IPS-18a (cell line): ENCODE measurements around the gene CPNE5.

Experiments used
- H3K27ac ChIP-seq: one replicate; pipeline ENCODE4 v1.5.1; 2013; ENCODE audit warnings: low read length
- H3K27me3 ChIP-seq: one replicate; pipeline ENCODE4 v1.6.1; 2013; ENCODE audit warnings: mild to moderate bottlenecking, low read length; ENCODE audit not compliant: control insufficient read depth, insufficient read depth
- H3K36me3 ChIP-seq: one replicate; pipeline ENCODE4 v1.6.1; 2013; ENCODE audit warnings: low read depth, low read length; ENCODE audit not compliant: control insufficient read depth
- H3K4me1 ChIP-seq: one replicate; pipeline ENCODE4 v1.6.1; 2013; ENCODE audit warnings: low read depth, low read length; ENCODE audit not compliant: control insufficient read depth
- H3K4me3 ChIP-seq: one replicate; pipeline ENCODE4 v1.5.1; 2013; ENCODE audit warnings: low read length
- H3K9ac ChIP-seq: one replicate; pipeline ENCODE4 v1.6.1; 2013; ENCODE audit warnings: mild to moderate bottlenecking, low read length, moderate library complexity
- H3K9me3 ChIP-seq: one replicate; pipeline ENCODE4 v1.6.1; 2013; ENCODE audit warnings: low read depth, low read length; ENCODE audit not compliant: control insufficient read depth

CPNE5 gene

DNA sequence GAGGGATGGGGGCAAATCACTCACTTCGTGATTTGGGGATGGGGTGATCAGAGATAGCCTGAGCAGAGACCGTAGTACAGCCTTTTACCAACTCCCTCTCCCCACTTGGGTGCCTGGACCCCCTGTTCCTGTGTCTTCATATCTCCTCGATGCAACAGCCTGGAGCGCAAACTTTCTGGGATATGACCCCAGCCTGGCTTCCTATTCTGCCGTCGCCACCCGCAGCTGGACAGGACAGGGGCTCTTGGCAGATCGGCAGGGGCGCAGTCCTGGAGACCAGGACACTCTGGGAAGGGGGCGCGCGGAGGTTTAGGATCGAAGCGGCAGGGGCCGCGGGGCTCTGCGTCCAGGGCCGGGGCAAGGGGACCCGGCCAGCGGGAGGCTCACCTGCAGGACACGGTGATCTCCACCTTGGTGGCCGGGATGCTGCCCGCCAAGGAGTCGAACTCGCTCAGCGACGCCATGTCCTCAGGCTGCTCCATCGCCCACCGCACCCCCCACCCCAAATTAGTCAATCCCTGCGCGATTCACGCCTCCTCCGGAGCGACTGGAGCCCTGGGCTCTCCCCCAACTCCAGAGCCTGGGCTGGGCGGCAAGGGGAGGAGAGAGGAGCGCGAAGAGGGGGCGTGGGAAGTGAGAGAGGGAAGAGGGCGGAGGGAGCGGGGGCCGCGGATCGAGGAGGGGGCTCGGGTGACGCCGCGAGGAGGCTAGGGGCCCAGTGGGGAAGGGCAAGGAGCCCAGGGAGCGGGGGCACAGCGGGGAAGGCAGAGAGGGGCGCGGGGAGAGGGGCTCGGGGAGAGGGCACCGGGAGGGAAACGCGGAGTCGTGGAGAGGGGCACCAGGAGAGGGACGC is at the start of gene CPNE5:
TSS of gene CPNE5 (minus strand) at position 549 of the 853 bp plus-strand sequence. CDS start at position 482, 67 bp downstream.
- Histone ChIP-seq H3K27me3 (peaks cover 64% of the 10 kb centered on the region), H3K36me3 (no peaks in the 10 kb centered on the region), H3K9me3 (no peaks in the 10 kb centered on the region), H3K4me1 (peaks cover 13% of the 10 kb centered on the region), H3K4me3 (peak within 1 kb of the TSS; percentile 68), H3K9ac (no peak within 1 kb of the TSS), H3K27ac (no peak within 1 kb of the TSS)

DNA sequence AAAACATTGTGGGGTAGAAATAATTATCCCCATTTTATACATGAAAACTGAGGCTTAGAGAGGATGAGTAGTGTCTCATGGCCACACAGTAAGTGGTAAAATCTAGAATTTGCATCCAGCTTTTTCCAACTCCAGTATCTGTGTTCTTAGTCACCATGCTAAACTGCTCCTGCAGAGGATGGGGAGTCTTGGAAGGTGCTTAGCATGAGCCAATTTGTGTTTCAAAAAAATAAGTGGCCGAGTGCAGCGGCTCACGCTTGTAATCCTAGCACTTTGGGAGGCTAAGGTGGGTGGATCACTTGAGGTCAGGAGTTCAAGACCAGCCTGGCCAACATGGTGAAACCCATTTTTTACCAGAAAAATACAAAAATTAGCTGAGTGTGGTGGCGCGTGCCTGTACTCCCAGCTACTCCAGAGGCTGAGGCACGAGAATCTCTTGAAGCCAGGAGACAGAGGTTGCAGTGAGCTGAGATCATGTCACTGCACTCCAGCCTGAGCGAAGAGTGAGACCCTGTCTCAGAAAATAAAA is 48.9 kb upstream of the CPNE5 start:
- no peak overlapping the region for H3K27ac ChIP-seq
- no peaks in the 10 kb centered on the region for H3K9me3 ChIP-seq
- no peaks in the 10 kb centered on the region for H3K36me3 ChIP-seq
- no peaks in the 10 kb centered on the region for H3K27me3 ChIP-seq
- H3K4me1 ChIP-seq, result peaks cover 10% of the 10 kb centered on the region
- H3K4me3 ChIP-seq, result no peak overlapping the region
- no peak overlapping the region for H3K9ac ChIP-seq

DNA sequence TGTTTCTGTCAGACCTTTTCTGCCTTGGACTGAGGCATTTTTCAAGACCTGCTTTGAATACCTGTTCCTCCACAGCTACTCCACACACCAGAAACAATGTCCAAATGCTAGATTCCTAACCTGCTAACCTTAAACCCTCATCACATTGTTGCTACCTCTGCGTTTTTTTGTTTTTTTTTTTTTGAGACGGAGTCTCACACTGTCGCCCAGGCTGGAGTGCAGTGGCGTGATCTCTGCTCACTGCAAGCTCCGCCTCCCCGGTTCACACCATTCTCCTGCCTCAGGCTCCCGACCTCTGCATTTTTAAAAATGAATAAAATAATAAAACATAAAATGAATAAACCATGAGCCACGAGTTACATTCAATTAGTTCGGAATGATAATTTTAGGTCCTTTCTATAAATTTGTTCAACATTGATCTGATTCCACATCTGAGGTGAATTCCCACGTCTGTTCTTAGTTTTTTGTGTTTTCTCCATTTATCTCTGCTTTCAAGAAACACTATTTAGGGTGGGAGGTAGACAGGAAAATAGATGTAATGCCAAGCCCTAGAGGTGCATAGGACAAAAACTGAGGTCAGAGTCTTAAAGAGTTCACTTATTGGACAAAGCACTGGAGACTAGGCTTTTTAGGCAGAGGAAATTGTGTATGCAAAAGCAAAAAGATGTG is 47.8 kb upstream of the CPNE5 start:
- no peak overlapping the region for H3K27ac ChIP-seq
- no peaks in the 10 kb centered on the region for H3K27me3 ChIP-seq
- H3K4me3 ChIP-seq, result peak overlapping the region; percentile 95
- H3K36me3 ChIP-seq, result no peaks in the 10 kb centered on the region
- peaks cover 10% of the 10 kb centered on the region for H3K4me1 ChIP-seq
- H3K9me3 ChIP-seq, result no peaks in the 10 kb centered on the region
- H3K9ac ChIP-seq, result no peak overlapping the region

DNA sequence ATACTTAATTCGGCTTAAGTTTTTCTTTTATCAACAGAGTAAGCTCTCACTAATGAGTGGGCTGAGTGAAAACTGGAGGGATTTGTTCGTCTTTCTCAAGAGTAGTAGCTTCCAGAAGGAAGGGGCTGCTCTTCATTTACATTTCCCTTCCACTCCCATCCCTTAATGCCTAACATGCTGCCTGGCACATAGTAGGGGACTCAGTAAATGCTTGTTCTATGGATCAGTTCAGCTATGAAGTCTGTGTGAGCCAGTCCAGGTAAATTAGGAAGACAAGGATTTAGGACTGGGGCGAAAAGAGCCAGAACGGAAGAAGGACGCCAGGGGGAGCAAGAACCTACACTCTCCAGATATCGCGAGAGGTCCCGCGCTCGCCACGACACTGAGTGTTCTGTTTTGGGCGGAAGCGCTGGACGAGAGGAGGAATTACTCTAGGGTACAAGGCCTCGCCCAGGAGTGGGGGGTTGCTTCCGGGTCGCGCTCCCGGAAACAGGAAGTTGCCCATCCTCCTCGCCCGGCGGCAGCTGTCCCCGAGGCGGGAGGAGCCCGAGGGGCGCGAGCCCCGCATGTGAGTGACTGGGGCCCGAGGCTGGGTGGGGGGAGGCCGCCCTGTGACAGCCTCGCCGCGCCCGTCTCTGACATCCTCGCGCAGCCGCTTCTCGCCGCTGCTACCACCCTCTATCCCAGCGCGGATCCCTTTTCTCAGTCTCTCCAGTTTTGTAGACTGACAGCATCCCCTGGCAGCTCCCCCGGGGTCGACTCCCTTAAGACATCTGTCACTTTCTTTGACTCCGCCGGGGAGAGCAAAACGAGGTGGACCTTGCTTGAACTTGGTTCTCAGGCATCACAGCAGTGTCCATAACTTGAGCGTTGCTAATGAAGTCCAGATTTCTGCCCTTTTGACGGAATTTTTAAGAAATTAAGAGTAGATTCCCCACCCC is 46.5 kb upstream of the CPNE5 start, which contains the start of gene C6orf89:
TSS of gene C6orf89 (plus strand) at position 492 of the 941 bp plus-strand sequence. CDS start 13,493 bp downstream, outside the sequence.
- Histone ChIP-seq H3K4me3 (peak within 1 kb of the TSS; percentile 95), H3K27me3 (no peaks in the 10 kb centered on the region), H3K27ac (peak within 1 kb of the TSS; percentile 89), H3K4me1 (peaks cover 10% of the 10 kb centered on the region), H3K36me3 (no peaks in the 10 kb centered on the region), H3K9ac (peak within 1 kb of the TSS; percentile 56), H3K9me3 (no peaks in the 10 kb centered on the region)

DNA sequence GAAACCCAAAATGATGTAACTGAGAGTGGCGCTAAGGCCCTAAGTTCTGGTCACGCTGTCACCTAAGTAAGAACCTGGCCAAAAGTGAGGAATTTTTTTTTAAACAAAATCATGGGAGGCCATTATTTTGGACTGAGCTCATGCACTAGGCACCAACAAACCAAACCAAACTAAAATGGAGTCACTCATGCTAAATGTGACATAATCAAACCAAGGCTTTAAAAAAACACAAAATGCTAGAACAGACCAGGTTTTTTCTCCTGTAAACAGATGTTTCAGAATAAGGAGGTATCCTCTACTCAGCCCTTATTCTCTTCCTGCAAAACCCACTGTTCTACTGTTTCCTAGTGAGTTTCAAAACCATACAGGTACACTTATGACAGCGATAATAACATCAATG is 45.4 kb upstream of the CPNE5 start:
- no peak overlapping the region for H3K4me3 ChIP-seq
- H3K27ac ChIP-seq, result no peak overlapping the region
- no peaks in the 10 kb centered on the region for H3K27me3 ChIP-seq
- peaks cover 10% of the 10 kb centered on the region for H3K4me1 ChIP-seq
- H3K9ac ChIP-seq, result no peak overlapping the region
- no peaks in the 10 kb centered on the region for H3K9me3 ChIP-seq
- H3K36me3 ChIP-seq, result no peaks in the 10 kb centered on the region

DNA sequence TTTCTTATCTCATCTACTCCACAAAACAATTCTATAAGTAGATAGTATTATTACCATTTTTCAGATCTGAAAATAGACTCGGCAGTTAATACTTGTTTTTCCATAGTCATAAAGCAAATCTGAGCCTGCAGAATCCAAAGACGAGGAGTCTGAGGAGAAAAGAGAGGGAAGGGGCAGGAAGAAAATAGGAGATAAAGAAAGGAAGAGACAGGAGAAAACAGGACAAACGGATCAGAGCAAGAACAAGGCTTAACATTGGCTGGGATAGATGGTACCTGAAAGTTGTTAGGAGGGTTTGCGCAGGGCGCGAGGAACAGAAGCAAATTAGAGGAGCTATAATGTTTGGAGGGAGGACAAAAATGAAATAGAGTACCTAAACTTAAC is 36.0 kb upstream of the CPNE5 start:
- H3K27ac ChIP-seq, result peak overlapping the region; percentile 97
- peak overlapping the region; percentile 88 for H3K4me3 ChIP-seq
- no peaks in the 10 kb centered on the region for H3K27me3 ChIP-seq
- peak overlapping the region; percentile 91 for H3K9ac ChIP-seq
- H3K9me3 ChIP-seq, result no peaks in the 10 kb centered on the region
- peaks cover 5% of the 10 kb centered on the region for H3K4me1 ChIP-seq
- peaks cover 13% of the 10 kb centered on the region for H3K36me3 ChIP-seq

DNA sequence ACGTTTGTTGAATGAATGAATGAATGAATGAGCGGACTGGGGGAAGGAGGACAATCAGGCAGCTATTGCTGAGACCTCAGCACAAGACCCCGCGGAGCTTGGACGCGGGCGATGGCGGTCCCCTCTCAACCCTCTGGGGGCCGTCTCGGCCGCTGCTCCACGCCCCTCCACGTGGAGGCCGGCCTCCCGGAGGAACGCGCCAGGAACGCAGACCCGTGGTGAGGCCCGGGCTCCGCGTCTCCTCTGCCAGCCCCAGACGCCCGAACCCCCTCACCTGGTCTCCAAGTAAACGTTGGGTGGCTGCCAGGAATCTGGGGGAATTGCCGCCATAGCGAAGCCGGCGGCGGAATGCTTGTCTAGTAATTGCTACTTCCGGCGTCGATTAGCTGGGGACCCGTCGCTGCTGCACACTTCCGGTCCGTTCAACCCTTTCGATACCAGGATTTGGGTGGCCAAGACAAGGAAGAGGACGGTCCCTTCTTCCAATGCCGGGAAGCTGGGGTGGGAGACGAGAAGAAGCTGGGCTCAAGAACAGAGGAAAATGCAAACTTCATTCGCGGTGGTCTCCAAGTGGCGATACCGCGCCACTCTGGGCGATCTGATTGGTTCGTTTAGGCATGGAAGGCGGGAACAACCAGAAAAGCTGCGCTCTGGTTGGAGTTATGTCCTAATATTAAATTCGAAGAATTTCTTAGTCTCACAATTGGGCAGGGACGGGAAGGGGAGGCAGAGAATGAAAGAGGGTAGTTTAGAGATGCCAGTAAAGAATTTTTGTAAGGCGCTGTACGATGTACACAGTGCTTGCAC is 35.4 kb upstream of the CPNE5 start, which contains the start of gene PPIL1:
TSS of gene PPIL1 (minus strand) at position 361 of the 807 bp plus-strand sequence. CDS start at position 330, 31 bp downstream.
- peaks cover 5% of the 10 kb centered on the region for H3K4me1 ChIP-seq
- peaks cover 16% of the 10 kb centered on the region for H3K36me3 ChIP-seq
- H3K9me3 ChIP-seq, result no peaks in the 10 kb centered on the region
- H3K27ac ChIP-seq, result peak within 1 kb of the TSS; percentile 97
- peak within 1 kb of the TSS; percentile 91 for H3K9ac ChIP-seq
- no peaks in the 10 kb centered on the region for H3K27me3 ChIP-seq
- H3K4me3 ChIP-seq, result peak within 1 kb of the TSS; percentile 88

DNA sequence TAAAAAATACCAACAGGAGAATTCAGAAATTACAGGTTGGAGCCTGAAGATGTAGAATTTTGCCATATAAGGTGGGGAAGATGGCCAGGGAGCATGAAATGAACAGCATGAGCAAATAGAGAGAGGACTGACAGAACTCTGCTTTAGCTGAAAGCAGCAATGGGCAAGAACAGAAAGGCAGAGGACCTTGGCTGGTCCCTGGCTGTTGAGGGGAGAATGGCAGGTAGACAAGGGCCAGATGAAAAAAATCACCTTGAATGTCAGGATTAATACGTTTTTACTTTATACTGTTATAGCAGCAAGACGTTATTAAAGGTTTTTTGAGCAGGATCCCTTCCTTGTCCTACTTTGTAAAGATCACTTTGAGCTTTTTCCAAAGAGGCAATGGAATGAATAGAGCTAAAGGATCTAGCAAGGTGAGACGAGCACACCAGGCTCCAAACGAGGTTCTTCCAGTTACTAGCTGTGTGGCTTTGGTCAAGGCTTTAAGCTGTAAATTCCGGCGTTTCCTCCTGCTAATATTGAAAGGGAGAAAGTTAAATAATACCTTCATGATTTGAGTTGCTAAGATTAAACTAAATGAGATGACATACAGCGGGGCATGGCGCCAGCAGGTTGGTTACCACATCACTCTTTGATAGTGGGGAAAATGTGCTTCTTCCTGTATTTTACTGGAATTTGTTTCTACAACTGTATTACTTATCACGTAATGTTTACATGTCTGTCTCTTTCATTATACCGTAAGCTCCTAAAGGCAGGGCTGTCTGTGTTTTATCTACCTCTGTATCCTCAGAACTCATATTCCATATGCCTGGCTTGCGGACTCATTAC is 34.6 kb upstream of the CPNE5 start:
- Histone ChIP-seq H3K9me3 (no peaks in the 10 kb centered on the region), H3K36me3 (peaks cover 19% of the 10 kb centered on the region), H3K4me3 (peak overlapping the region; percentile 88), H3K9ac (peak overlapping the region; percentile 91), H3K4me1 (peaks cover 5% of the 10 kb centered on the region), H3K27me3 (no peaks in the 10 kb centered on the region), H3K27ac (peak overlapping the region; percentile 97)

DNA sequence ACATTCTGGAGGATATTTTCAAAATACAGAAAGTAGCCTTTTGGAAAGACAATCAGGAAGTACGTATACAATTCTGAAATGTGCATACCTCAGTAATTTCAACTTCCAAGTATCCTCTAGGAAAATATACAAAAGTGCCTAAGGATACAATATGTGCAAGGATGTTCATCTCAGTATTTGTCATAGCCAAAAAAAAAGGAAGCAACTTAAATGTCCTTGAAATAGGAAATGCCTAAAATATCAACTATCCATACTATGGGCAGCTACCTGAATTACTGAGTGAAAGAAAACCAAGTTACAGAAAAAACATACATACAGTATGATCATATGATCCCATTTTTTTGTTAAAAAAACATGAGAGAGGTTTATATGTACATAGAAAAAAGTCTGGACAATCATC is 33.9 kb upstream of the CPNE5 start:
- no peak overlapping the region for H3K9ac ChIP-seq
- H3K27me3 ChIP-seq, result no peaks in the 10 kb centered on the region
- H3K4me3 ChIP-seq, result peak overlapping the region; percentile 88
- H3K36me3 ChIP-seq, result peaks cover 19% of the 10 kb centered on the region
- no peaks in the 10 kb centered on the region for H3K9me3 ChIP-seq
- peaks cover 5% of the 10 kb centered on the region for H3K4me1 ChIP-seq
- no peak overlapping the region for H3K27ac ChIP-seq

DNA sequence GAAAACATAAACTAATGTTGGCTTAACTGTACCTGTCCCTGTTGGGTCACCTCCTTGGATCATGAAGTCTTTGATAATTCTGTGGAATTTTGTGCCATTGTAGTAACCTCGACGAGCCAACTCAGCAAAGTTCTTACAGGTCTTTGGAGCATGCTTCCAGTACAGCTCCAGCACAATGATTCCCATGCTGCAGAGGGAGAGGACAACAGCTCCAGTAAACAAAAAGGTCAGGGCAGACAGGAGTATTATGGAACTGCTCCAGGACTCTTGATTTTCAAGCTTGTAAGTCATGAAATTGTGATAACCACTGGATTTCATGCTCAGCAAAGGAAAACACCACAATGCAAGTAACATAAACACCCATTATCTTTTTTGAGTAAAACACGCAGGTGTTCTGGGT is 32.4 kb upstream of the CPNE5 start:
- no peak overlapping the region for H3K4me3 ChIP-seq
- H3K36me3 ChIP-seq, result peaks cover 31% of the 10 kb centered on the region
- no peak overlapping the region for H3K27ac ChIP-seq
- H3K9ac ChIP-seq, result no peak overlapping the region
- no peaks in the 10 kb centered on the region for H3K27me3 ChIP-seq
- H3K9me3 ChIP-seq, result no peaks in the 10 kb centered on the region
- peaks cover 5% of the 10 kb centered on the region for H3K4me1 ChIP-seq
